GM11168 (cell line): ENCODE data around the gene DLG1.
"Not testable (repeated sequence)": the region's sequence is repeated elsewhere in the genome, so short reads cannot be mapped to it uniquely, and the experiment has no call there.

Source experiments
- in situ Hi-C: fragments of 300-500 bp; cut with MboI; formaldehyde crosslinking; loops from one replicate; pipeline ENCODE4 v1.12.0; 2022; ENCODE audit warnings: low sequenced_read_pairs; ENCODE audit not compliant: unreplicated experiment

DLG1 gene

DNA sequence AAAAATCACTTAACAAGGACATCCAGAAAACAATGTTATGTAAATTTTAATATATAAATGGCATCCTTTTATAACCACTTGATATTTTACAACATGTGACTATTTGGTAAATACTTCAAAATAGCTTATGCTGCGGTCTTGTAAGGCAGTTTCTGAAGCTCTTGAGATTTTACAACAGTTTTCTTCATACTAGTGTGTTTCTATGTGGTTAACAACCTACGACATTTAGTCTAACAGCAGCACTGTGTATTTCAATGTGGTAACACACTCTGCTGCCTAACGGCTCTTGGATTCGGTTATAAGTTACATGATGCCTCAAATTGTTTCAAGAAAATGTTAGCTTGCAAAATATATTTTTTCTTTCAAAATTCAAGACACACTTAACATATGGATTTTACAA lies 255.9 kb downstream of the DLG1 start:
- in situ Hi-C loops, result no loop called here

DNA sequence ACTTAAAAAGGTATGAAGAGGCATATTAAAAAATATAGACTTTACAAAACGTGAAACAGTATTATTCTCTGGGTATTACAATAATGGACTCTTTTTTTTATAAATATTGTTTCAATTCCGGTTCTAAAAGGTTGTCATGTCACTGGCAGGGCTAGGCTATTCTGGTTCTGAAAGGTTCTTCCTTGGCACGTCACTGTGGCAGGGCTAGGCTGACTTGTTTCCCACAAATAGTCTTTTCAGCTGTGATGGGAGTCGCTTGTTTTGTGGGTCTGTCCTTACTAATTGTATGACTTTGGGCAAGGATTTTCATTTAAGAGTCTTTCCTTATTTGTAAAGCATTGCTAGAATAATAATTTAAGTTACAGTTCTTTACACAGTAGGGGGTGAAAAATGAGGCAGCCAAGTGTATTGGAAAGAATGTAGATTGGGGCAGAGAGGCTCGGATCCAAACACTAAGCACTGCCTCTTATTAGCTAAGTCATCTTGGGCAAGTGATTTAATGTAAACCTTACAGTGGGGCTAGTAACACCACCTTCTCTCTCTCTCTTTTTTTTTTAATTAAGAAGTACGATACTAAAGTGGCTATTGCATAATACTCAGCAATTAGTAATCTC lies 256.4 kb downstream of the DLG1 start:
- in situ Hi-C loops, result no loop called here

DNA sequence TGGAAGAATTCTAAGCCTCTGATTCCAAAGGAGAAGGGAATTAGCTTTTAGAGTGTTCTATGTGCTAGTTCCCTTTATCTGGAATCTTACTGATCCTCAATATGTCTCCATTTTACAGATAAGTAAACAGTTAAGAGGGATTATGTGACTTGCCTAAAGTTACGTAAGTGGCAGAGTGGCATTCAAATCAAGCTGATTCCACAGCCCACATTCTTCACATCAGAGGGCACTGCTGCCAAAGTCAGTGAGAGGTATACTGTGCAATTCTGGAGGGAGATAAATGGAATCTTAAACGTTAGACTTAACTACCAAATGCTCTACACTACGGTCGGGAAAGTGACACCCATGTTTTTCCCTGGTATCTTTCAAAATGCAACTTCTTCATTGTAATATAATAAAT lies 257.8 kb downstream of the DLG1 start:
- in situ Hi-C loops, result no loop called here

DNA sequence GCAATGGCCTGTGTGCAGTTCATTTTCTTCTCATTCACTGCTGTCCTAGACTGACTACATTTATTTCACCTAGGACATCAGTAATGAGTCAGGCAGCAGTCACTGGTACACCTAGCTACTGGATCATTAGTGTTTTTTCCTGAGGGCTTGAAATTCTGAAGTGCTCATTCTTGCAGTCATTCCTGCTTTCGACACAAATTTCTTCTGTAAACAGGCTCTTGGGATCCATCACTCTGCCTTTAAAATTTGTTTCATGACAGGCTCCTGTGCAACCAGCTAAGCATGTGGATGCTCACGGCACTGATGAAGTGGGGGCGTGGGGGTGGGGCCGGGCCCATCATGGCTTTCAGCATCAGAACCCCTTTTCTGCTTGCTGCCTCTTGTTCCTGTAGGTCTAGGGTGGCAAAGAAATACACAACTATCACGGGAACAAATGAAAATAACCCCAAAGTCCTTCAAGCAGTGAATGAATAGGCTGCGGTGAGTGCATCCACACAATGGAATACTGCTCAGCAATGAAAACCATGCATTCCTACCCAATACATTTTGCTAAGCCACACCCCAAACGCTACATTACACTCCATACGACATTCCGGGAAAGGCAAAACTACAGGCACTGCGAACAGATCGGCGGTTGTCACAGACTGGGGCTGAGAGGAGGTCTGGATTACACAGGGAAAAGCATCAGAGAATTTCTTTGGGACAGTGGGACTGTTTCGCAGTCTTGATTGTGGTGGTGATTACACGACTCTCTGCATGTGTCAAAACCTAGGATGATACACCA lies 259.5 kb downstream of the DLG1 start:
- in situ Hi-C loops, result no loop called here

DNA sequence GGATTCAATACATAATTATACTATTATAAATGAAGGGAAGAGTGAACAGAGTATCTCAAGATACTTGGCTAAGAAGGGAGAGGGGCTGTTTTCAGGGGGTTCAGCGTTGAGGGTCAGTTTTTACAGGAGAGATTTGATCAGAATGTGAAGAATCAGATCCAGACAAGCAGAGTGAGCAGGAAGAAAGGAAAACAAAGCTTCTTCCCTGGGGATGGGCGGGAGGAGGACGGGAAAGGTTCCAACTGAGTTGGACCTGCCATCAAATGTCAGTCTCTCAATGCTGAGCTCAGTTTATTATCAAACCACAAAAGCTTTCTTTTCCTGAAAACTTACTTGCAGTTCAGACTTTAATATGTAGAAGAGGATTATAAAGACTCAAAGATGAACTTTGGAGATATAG lies 262.8 kb downstream of the DLG1 start:
- in situ Hi-C loops, result no loop called here

DNA sequence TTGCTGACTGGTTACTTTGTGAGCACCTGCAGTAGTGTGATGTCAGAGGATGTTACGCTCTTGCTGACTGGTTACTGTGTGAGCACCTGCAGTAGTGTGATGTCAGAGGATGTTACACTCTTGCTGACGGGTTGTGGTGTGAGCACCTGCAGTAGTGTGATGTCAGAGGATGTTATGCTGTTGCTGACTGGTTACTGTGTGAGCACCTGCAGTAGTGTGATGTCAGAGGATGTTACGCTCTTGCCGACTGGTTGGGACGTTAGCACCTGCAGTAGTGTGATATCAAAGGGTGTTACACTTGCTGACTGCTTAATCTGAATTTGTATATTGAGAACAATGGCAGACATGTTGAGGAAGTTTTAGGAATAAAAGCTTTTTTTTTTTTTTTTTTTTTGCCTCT lies 263.6 kb downstream of the DLG1 start:
- in situ Hi-C loops, result not testable (repeated sequence)

DNA sequence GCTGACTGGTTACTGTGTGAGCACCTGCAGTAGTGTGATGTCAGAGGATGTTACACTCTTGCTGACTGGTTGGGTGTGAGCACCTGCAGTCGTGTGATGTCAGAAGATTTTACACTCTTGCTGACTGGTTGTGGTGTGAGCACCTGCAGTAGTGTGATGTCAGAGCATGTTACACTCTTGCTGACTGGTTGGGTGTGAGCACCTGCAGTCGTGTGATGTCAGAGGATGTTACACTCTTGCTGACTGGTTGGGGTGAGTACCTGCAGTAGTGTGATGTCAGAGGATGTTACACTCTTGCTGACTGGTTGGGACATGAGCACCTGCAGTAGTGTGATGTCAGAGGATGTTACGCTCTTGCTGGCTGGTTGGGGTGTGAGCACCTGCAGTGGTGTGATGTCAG lies 264.6 kb downstream of the DLG1 start:
- in situ Hi-C loops, result not testable (repeated sequence)

DNA sequence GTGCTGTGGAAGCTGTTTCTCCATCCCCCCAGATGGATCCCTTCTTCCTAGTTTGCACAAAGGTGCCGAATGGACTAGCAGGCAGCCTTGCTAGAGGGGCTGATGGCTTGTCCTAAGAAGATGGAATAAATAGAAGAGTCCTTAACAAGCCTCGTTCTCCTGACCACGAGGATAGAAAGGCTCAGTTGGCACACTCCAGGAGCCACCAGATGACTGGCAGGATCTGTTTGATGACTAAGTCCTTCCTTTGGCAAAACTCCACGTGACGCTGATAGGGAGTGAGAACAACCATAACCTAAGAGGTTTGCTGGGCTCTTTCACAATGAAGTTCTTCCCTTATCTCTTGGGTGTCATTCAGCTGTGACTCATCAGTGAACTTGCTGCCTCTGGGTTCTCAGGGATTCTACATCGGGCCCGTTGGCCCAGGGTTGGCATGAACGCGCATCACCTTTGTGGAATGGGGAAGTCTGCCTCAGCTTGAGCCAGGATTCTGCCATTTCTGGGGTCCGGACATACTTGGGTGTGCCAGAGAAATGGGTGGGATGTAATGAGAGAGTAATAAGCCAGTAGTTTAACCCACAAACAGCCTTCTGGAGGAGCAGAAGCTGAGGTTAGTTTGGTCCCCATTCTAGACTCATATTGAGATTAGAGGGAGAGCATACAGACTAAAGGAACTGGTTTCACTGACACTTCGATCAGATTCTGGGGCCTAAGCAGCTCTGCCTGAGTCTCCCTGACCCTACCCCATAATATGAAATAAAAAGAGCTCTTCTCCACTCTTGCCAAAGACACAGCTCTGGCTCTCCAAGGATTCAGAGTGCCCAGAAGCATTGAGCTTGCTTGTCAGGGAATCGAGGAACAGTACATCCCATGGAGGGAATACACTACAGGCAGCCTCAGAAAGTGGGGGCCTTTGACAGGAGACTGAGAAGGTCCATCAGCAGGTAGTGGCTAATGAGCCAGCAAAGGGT lies 266.8 kb downstream of the DLG1 start:
- in situ Hi-C loops, result no loop called here

DNA sequence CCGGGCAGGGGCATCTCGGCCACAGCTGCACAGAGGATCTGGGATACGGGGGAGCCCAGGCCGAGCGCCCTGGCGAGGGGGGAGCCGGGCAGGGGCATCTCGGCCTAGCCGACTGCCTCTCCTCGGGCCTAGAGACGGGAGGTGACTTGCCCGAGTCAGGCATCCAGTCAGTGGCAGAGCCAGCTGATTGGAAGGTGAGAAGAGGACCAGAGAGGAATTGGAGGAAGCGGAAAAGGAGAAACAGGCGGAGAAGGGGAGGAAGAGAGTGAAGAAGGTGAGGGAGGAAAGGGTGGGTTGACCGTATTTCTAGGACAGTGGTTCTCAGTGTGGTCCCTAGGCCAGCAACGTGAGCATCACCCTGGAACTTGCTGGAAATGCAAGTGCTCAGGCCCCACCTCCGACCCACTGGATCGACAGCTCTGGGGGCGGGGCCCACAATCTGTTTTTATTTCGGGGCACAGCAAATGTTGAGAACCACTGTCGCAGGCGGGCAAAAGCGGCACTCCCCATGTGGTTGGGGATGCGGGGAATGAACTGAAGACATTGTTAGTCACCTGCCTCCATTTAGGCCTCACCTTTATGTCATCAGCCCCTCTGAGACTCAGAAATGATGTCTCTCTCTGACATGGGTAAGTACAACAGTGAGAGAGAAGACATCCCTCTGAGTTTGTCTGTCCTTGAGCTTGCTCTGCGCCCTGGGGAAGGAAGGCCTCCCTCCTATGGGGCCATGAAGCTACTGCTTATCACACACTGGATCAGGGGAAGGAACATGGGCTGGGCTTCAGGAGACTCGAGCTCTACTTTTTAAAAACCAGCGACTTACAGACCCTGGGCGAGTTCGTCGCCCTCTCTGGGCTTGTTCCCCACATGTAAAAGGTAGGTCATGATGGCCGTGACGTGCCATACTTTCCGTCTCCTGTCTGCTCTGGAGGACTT lies 267.8 kb downstream of the DLG1 start:
- in situ Hi-C loops, result no loop called here

DNA sequence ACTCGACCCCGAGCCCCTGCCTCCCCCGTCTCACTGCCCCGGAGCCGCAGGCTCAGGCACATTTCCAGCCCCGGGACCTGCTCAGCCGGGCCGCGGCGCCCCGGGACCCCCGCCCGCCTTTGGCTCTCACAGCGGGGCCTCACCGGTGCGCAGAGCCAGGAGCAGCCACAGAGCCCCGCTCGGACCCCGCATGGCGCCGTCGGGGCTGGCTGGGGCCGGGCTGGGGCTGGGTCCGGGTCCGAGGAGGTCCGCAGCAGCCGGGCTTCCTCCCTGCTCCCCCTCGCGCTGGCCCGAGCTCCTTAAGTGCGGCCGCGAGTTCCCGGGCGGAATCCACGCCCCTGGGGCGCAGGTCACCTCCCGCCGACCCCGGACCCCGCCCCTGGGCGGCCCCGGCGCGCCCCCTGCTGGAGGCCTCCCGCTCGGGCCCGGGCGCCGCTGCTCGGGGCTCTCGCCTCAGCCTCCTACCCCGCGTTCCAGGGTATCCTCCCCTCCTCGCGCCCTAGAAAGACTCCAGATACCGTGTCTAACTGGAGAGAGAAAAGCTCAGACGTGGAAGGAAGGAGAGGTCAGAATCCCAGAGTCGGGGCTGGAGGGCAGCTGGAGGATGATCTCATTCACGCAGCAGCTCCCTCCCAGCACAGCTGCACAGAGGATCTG lies 268.8 kb downstream of the DLG1 start, which contains the start of gene MELTF:
TSS of gene MELTF (minus strand) at position 307 of the 657 bp plus-strand sequence. CDS start at position 192, 115 bp downstream.
- in situ Hi-C loops, result no loop called here

DNA sequence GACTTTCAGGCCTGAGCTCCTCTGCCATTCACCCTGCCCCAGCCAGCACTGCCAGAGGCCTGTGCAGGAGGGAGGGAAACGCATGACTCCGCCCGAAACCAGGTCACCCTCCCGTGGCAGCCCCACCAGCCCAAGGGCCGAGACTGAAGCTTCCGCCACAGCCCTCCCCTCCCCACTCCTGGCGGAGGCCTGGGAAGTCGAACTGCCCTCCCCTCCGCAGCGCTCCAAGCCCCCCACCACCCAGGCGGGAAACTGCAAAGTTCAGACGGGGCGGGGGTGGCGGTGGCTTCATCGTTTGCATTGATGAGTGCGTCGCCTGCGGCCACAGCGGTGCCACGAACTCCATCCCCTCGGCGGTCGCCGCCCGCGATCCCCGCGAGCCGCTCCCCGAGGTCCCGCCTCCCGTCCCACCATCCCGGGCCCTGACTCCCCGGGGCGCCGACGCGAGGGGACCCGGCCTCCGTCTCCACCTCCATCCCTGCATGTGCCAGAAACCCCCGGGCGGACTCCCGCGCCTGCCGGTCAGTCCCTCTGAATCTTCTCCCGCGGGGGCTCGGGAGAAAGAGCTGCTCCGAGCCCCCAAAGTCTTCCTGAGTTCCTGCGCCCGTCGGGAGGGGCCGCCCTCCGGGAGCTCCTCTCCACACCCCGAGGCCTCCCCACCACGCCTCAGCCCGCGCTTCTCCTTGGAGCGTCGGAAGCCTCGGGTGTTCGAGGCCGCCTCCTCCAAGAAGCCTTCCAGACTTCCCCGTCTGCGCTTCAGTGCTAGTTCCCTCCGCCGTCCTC lies 269.5 kb downstream of the DLG1 start:
- in situ Hi-C loops, result no loop called here

DNA sequence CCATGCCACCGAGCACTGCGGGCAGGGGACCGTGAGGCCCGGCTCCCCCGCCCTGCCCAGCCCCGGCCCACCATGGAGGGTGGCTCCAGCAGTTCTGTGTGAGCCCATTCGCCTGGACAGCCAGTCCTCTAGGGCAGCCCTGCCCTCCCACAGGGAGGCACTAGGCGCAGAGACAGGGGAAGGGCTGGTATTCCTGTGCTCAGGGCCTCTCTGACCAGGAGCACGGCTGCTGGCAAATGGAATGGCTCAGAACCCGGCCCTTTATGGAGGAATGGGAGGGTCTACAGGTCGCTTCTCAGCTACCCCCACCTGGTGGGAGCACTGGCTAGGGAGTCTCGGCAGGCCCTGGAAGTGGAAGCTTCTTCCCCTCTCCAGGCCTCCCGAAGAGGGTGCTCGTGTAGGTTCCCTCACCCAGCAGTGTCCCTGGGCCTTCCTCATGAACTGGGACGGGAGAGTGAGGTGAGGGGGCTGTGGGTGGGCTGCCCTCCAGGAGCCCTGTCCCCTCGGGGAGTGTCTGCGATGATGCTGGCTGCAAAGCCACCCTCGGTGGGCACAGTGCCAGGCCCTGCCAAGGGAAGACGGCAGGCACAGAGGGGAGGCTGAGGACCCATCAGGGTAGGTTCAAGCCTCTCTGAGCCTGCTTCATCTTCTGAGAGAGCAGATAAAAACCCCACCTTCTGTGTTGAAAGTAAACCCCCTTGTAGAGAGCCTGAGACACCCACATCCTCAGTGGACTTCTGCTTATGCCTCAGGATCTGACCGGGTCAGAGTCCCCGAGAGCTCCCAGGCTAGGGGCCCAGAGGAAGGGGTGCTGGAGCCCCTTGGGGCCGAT lies 270.3 kb downstream of the DLG1 start:
- in situ Hi-C loops, result no loop called here

DNA sequence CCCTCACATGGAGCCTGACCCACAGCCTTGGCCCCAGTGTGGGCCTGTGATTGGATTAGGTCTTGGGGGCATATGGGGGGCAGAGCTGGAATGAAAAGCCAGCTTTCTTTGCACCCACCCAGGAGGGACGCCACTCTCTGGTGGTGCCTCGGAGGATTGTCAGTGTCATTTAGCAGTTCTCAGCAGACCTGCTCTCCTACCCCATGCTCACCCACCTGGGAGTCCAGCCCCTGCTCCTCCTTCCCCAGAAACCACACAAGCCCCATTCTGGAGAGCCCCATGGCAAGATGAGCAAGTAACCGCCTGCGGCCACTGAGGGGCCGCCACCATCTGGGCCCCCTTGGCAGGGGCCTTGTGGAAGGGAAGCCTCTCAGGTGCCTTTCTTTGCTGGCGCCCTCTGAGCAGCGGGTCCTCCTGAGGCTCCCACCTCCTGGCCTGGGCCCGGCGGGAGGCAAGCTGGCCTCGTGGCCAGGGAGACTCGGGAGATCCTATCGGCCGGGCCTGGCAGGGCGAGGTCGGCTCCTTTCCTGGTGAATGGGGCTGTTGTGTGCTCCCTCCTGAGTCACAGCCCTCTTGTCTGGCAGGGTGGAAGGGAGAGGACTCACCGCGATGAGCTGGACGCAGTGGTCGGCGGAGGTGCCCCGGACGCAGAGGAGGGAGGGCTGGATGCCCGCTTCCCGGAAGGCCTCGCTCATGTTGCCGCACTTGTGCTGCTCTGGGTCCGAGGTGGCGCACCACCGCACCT lies 271.1 kb downstream of the DLG1 start:
- in situ Hi-C loops, result no loop called here

DNA sequence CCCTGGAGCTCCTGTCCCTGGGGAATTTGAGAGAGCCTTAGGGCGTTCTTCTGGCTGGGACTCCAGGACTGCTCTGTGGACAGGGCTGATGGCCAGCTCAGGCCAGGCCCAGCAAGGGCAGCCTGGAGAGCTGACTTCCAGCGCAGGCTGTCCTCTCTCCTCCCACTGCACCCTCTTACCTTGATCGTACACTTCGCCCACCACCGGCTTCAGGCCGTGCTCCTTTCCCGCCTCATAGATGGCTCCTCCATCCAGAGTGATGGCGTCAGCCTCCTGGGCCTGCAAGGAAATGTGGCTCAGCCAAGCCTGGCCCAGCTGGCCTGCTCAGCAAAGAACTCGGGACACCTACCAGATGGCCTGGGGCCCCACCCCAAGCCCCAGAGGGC lies 271.9 kb downstream of the DLG1 start:
- in situ Hi-C loops, result no loop called here

DNA sequence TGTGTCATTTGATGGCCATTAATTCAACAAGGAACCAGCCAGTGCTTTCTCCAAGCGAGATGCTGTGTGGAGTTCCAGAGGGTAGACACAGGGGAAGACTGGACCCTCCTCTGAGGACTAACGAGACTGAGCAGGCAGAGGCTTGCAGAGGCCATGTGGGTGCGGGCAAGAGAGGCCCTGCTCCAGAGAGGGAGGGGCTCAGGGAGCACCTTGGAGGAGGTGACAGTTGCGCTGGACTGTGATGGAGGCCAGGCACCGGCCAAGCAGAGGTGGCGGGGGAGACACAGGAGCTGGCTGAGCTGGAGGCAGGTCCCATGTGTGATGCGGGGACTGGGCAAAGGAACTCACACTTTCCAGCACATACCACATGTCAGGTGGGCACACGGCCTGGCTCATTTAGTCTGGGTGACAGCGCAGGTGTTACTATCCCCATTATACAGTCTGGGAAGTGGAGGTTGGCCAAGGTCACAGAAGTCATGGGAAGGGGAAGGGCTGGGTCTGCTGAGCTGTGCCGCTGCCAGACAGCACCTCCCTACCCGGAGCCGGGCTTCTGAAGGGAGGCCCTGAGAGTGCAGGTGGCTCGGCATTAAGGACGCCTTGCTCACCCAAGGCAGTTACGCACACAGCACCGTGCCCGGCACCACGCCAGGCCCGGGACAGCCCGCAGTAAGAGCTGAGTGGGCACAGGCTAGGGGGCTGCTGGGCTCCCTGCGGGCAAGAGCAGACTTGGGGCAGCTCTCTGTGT lies 272.5 kb downstream of the DLG1 start:
- in situ Hi-C loops, result no loop called here
